Measurements from ENCODE around the gene P2RY8.
"Not testable (repeated sequence)": the region's sequence is repeated elsewhere in the genome, so short reads cannot be mapped to it uniquely, and the experiment has no call there.

The P2RY8 gene

GRCh38 chrX:1564750-1565683, 28.0 kb upstream of the P2RY8 start:
- WGBS: 79% methylated on average over 7 of the region's 10 CpGs
- no peak overlapping the region for H3K9ac ChIP-seq (ENCODE audit: low read length)

GRCh38 chrX:1564077-1564476, 27.1 kb upstream of the P2RY8 start:
- H2AK5ac ChIP-seq (ENCODE audit: low read length, severe bottlenecking); H3K27me3 ChIP-seq (ENCODE audit: control insufficient read depth in 1 of 2, insufficient read depth in 1 of 2, low read length in 2 of 2); H4K91ac ChIP-seq (ENCODE audit: low read length); H3K4ac ChIP-seq (ENCODE audit: low read depth in 1 of 2, low read length in 2 of 2); H3K36me3 ChIP-seq (ENCODE audit: control insufficient read depth in 1 of 2, insufficient read depth in 2 of 2, low read depth in 1 of 2, low read length in 2 of 2); H2BK15ac ChIP-seq (ENCODE audit: low read depth, poor library complexity, severe bottlenecking); H2BK5ac ChIP-seq (ENCODE audit: low read depth, low read length, poor library complexity, severe bottlenecking); H3K14ac ChIP-seq (ENCODE audit: low read length in 2 of 2); H3K23ac ChIP-seq (ENCODE audit: low read length in 2 of 2); H3K9ac ChIP-seq (ENCODE audit: low read length); H3K4me1 ChIP-seq (ENCODE audit: control insufficient read depth, insufficient read depth, low read depth, low read length); H3K18ac ChIP-seq (ENCODE audit: low read depth in 1 of 2, low read length in 2 of 2); H3K4me2 ChIP-seq (ENCODE audit: low read length, poor library complexity, severe bottlenecking); H3K4me3 ChIP-seq (ENCODE audit: insufficient read depth in 1 of 2, low read depth in 1 of 2, low read length in 2 of 2); H3K79me1 ChIP-seq (replicated peaks; ENCODE audit: low read length, poor library complexity, severe bottlenecking); H2AFZ ChIP-seq (ENCODE audit: low read depth, low read length); H3K27ac ChIP-seq (ENCODE audit: low read length, poor library complexity, severe bottlenecking); H4K8ac ChIP-seq (ENCODE audit: low read length); H3K9me3 ChIP-seq (ENCODE audit: control insufficient read depth, low read length); DNase-seq; H2BK120ac ChIP-seq (ENCODE audit: low read depth, low read length); H2BK12ac ChIP-seq (ENCODE audit: low read length in 2 of 2): not testable (repeated sequence)
- 90% methylated on average over 6 of the region's 7 CpGs for WGBS

More at GRCh38 chrX:1564750-1565683, 28.0 kb upstream of the P2RY8 start:
- no peak overlapping the region for H3K23ac ChIP-seq (ENCODE audit: low read length in 2 of 2)
- H3K36me3 ChIP-seq (ENCODE audit: control insufficient read depth in 1 of 2, insufficient read depth in 2 of 2, low read depth in 1 of 2, low read length in 2 of 2): no peaks in the 10 kb centered on the region
- no peak overlapping the region for H2BK5ac ChIP-seq (ENCODE audit: low read depth, low read length, poor library complexity, severe bottlenecking)
- H4K91ac ChIP-seq (ENCODE audit: low read length): no peak overlapping the region
- H2AK5ac ChIP-seq (ENCODE audit: low read length, severe bottlenecking): no peak overlapping the region
- H3K4ac ChIP-seq (ENCODE audit: low read depth in 1 of 2, low read length in 2 of 2): no peak overlapping the region
- no peak overlapping the region for H3K14ac ChIP-seq (ENCODE audit: low read length in 2 of 2)
- no peaks in the 10 kb centered on the region for H3K27me3 ChIP-seq (ENCODE audit: control insufficient read depth in 1 of 2, insufficient read depth in 1 of 2, low read length in 2 of 2)
- no peak overlapping the region for H3K4me3 ChIP-seq (ENCODE audit: insufficient read depth in 1 of 2, low read depth in 1 of 2, low read length in 2 of 2)
- H2BK15ac ChIP-seq (ENCODE audit: low read depth, poor library complexity, severe bottlenecking): no peak overlapping the region
- no peak overlapping the region for H3K18ac ChIP-seq (ENCODE audit: low read depth in 1 of 2, low read length in 2 of 2)
- DNase-seq: no peak
- no peaks in the 10 kb centered on the region for H3K9me3 ChIP-seq (ENCODE audit: control insufficient read depth, low read length)
- H4K8ac ChIP-seq (ENCODE audit: low read length): no peak overlapping the region
- no peaks in the 10 kb centered on the region for H3K4me1 ChIP-seq (ENCODE audit: control insufficient read depth, insufficient read depth, low read depth, low read length)
- no peak overlapping the region for H2BK12ac ChIP-seq (ENCODE audit: low read length in 2 of 2)
- no peak overlapping the region for H3K27ac ChIP-seq (ENCODE audit: low read length, poor library complexity, severe bottlenecking)
- no peak overlapping the region for H2BK120ac ChIP-seq (ENCODE audit: low read depth, low read length)
- H3K4me2 ChIP-seq (ENCODE audit: low read length, poor library complexity, severe bottlenecking): no peak overlapping the region
- H3K79me1 ChIP-seq (replicated peaks; ENCODE audit: low read length, poor library complexity, severe bottlenecking): no peaks in the 10 kb centered on the region
- H2AFZ ChIP-seq (ENCODE audit: low read depth, low read length): no peak overlapping the region

GRCh38 chrX:1561164-1561563, 24.2 kb upstream of the P2RY8 start:
- no peak overlapping the region for H3K23ac ChIP-seq (ENCODE audit: low read length in 2 of 2)
- H3K4ac ChIP-seq (ENCODE audit: low read depth in 1 of 2, low read length in 2 of 2): no peak overlapping the region
- no peaks in the 10 kb centered on the region for H3K9me3 ChIP-seq (ENCODE audit: control insufficient read depth, low read length)
- no peak for DNase-seq
- no peak overlapping the region for H2BK5ac ChIP-seq (ENCODE audit: low read depth, low read length, poor library complexity, severe bottlenecking)
- H3K36me3 ChIP-seq (ENCODE audit: control insufficient read depth in 1 of 2, insufficient read depth in 2 of 2, low read depth in 1 of 2, low read length in 2 of 2): no peaks in the 10 kb centered on the region
- H3K27me3 ChIP-seq (ENCODE audit: control insufficient read depth in 1 of 2, insufficient read depth in 1 of 2, low read length in 2 of 2): no peaks in the 10 kb centered on the region
- no peak overlapping the region for H3K4me3 ChIP-seq (ENCODE audit: insufficient read depth in 1 of 2, low read depth in 1 of 2, low read length in 2 of 2)
- H3K14ac ChIP-seq (ENCODE audit: low read length in 2 of 2): no peak overlapping the region
- H2AFZ ChIP-seq (ENCODE audit: low read depth, low read length): no peak overlapping the region
- 69% methylated on average over 2 of the region's 2 CpGs for WGBS
- no peak overlapping the region for H2BK12ac ChIP-seq (ENCODE audit: low read length in 2 of 2)
- no peak overlapping the region for H2BK15ac ChIP-seq (ENCODE audit: low read depth, poor library complexity, severe bottlenecking)
- no peak overlapping the region for H3K27ac ChIP-seq (ENCODE audit: low read length, poor library complexity, severe bottlenecking)
- no peak overlapping the region for H3K4me2 ChIP-seq (ENCODE audit: low read length, poor library complexity, severe bottlenecking)
- H3K18ac ChIP-seq (ENCODE audit: low read depth in 1 of 2, low read length in 2 of 2): no peak overlapping the region
- H2AK5ac ChIP-seq (ENCODE audit: low read length, severe bottlenecking): no peak overlapping the region
- H3K79me1 ChIP-seq (replicated peaks; ENCODE audit: low read length, poor library complexity, severe bottlenecking): no peaks in the 10 kb centered on the region
- H2BK120ac ChIP-seq (ENCODE audit: low read depth, low read length): no peak overlapping the region
- H3K9ac ChIP-seq (ENCODE audit: low read length): no peak overlapping the region
- H3K4me1 ChIP-seq (ENCODE audit: control insufficient read depth, insufficient read depth, low read depth, low read length): peaks cover 2% of the 10 kb centered on the region
- no peak overlapping the region for H4K8ac ChIP-seq (ENCODE audit: low read length)
- H4K91ac ChIP-seq (ENCODE audit: low read length): no peak overlapping the region

- Histone ChIP-seq H2BK120ac (ENCODE audit: low read depth, low read length) (no peak overlapping the region), H2BK15ac (ENCODE audit: low read depth, poor library complexity, severe bottlenecking) (no peak overlapping the region), H3K4me2 (ENCODE audit: low read length, poor library complexity, severe bottlenecking) (no peak overlapping the region), H3K36me3 (ENCODE audit: control insufficient read depth in 1 of 2, insufficient read depth in 2 of 2, low read depth in 1 of 2, low read length in 2 of 2) (no peaks in the 10 kb centered on the region), H2AFZ (ENCODE audit: low read depth, low read length) (no peak overlapping the region), H3K23ac (ENCODE audit: low read length in 2 of 2) (no peak overlapping the region), H3K27ac (ENCODE audit: low read length, poor library complexity, severe bottlenecking) (no peak overlapping the region), H3K4ac (ENCODE audit: low read depth in 1 of 2, low read length in 2 of 2) (no peak overlapping the region), H3K18ac (ENCODE audit: low read depth in 1 of 2, low read length in 2 of 2) (no peak overlapping the region), H3K4me3 (ENCODE audit: insufficient read depth in 1 of 2, low read depth in 1 of 2, low read length in 2 of 2) (no peak overlapping the region), H4K91ac (ENCODE audit: low read length) (no peak overlapping the region), H3K4me1 (ENCODE audit: control insufficient read depth, insufficient read depth, low read depth, low read length) (peaks cover 2% of the 10 kb centered on the region), H3K9ac (ENCODE audit: low read length) (no peak overlapping the region), H3K79me1 (replicated peaks; ENCODE audit: low read length, poor library complexity, severe bottlenecking) (no peaks in the 10 kb centered on the region), H3K27me3 (ENCODE audit: control insufficient read depth in 1 of 2, insufficient read depth in 1 of 2, low read length in 2 of 2) (no peaks in the 10 kb centered on the region), H2BK5ac (ENCODE audit: low read depth, low read length, poor library complexity, severe bottlenecking) (no peak overlapping the region), H2AK5ac (ENCODE audit: low read length, severe bottlenecking) (no peak overlapping the region), H3K9me3 (ENCODE audit: control insufficient read depth, low read length) (peaks cover 3% of the 10 kb centered on the region), H3K14ac (ENCODE audit: low read length in 2 of 2) (no peak overlapping the region), H2BK12ac (ENCODE audit: low read length in 2 of 2) (no peak overlapping the region), H4K8ac (ENCODE audit: low read length) (no peak overlapping the region)
- DNase-seq: no peak
- WGBS: 85% methylated on average over 11 of the region's 13 CpGs
These were observed 21.9 kb upstream of the P2RY8 start for GRCh38 chrX:1558761-1559468.

Measured in mesenchymal stem cell (in vitro differentiated cells and primary cell).